GM18858 (cell line): ENCODE data around the gene PTPRJ.

Experiments
- ATAC-seq: cut with Tn5 transposase; IDR thresholded peaks from one replicate; pipeline ENCODE4 v1.9.1; 2021; ENCODE audit not compliant: unreplicated experiment

PTPRJ gene

DNA sequence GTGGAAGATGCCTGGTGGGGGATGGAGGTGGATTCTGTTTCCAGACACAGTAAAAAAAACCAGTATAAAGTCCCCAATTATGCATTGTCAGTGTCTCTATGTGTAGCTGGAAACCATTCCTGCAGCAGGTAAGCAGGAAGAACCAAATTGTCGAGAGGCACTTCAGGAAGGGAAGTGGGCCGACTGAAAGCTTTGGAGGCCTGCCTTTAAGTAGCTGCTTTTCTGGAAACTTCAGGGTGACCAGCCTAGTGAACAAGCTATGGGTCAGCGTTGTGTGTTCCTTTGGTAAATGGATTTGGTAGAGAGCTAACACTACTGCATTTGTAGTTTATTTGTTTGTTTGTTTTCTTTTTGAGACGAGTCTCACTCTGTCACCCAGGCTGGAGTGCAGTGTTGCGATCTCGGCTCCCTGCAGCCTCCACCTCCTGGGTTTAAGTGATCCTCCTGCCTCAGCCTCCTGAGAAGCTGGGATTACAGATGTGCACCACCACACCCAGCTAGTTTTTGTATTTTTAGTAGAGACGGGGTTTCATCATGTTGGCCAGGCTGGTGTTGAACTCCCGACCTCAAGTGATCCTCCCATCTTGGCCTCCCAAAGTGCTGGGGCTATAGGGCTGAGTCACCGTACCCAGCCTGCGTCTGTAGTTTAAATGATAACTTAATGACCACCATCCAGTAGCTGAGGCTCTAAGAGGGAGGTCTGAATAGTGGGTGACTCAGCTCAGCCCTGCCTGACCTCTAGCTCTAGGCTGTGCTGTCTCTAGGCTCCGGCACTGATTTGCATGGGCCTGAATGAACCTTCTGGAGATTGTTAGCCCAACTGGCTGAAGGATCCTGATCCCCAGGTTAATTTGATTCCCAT lies 12.8 kb downstream of the PTPRJ start:
- ATAC-seq: no peak

DNA sequence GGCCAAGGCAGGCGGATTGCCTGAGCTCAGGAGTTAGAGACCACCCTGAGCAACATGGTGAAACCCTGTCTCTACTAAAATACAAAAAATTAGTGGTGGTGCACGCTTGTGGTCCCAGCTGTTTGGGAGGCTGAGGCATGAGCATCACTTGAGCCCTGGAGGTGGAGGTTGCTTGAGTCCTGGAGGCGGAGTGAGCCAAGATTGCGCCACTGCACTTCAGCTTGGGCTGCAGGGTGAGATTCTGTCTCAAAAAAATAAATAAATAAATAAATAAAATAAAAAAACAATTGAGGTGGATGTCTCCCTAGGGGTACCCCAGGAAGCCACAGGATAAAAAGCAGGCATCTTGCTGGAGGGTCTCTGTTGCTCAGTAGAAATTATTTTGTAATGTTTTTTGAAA lies 14.1 kb downstream of the PTPRJ start:
- no peak for ATAC-seq

DNA sequence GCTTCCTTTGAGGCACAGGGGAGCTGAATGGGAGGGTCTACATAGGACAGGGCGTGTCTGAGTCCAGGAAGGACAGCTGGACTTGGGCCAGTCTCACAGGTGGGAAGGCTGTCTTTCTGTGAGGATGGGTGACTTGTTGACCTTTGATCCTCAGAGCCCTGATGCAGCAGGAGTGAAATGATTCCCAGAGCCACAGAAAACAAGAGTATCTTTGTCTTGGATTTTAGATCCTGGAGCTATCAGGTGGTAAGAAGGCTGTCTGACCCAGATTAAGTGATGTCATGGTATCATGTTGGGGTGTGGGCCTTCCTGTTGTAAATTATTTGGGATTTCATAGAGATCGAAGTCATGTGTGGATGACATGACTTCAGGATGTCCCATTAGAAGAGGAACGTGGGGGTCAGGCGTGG lies 15.0 kb downstream of the PTPRJ start:
- no peak for ATAC-seq

DNA sequence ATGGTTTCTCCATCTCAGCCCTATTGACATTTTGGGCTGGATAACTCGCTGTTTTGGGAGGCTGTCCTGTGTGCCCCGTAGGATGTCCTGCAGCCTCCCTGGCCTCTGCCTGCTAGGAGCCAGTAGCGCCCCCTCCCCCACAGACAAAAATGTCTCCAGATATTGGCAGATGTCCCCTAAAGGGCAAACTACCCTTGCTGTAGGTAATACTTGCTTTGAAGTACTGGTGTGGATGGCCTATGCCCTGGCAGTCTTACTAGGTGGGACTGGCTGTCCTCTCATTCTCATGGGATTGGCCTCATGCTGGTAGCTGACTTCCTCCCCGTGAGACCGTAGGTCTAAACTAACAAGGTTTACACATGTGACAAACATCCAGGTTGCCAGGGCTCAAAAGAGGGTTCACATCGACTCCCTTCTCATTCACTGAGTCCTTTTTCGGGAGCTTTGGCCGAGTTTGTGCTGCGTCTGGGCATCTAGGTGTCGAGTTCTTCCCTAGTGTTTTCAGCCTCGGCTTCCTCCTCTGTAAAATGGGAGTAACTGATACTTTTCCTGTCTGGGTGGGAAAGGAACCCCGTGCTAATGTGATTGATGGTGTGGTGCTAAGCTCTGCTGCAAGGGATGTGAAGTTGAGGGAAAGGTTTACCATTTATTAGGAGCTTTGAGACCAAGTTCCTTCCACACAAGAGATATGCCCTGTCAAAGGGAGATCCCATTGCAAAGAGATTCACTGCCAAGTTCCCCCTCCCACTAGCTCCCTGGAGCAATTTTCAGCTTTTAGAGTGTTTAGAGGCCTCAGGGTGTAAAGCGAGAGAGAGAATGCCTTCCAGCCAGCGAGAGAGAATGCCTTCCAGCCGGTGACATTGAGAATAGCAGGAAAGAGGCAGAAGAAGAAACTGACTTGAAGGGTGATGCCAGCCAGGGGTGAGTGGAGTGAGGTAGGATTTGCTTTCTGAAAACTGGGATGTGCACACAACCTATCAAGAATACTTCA lies 17.0 kb downstream of the PTPRJ start:
- no peak for ATAC-seq

DNA sequence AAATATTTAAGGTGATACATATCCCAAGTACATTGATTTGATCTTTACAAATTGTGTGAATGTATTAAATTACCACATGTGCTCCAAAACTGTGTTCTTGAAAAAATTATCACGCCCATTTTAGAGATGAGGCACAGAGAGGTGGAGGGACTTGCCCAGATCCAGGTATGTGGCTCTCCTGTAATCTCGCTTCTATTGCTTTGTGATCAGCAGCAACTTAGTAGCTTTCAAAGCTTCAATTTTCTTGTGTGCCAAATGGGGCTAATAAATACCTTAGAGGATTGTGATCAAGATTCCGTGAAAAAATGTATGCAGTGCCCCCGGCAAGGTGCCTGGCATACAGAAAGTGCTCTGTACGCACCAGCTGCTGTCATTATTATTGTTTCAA lies 18.0 kb downstream of the PTPRJ start:
- no peak for ATAC-seq

DNA sequence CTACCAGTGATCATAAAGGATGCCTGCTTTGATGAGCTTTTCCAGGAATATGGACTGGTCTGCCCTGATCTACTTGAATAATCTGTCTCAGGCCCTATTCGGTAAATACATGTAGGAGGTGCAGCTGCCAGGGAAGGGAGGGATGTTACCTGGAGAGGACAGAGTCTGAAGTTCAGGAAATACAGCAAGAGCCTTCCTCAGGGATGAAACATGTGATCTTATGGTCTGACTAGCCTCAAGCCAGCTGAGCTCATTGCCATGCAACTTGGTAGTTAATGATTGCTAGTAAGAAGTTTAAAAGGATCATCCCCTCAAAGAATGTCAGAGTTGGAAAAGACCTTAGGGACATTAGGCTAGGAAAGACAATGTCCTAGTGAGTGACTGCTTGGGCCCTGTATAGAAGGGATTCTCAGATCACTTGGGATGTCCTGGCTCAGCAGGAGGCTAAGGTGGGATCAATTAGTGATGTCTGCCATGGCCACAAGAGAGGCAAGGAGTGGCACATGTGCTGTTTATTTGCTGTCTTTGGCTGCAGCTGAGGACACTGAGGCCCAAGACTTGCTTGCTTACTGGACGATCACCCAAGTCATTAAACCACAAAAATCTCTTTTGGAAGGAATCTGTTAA lies 18.5 kb downstream of the PTPRJ start:
- no peak for ATAC-seq

DNA sequence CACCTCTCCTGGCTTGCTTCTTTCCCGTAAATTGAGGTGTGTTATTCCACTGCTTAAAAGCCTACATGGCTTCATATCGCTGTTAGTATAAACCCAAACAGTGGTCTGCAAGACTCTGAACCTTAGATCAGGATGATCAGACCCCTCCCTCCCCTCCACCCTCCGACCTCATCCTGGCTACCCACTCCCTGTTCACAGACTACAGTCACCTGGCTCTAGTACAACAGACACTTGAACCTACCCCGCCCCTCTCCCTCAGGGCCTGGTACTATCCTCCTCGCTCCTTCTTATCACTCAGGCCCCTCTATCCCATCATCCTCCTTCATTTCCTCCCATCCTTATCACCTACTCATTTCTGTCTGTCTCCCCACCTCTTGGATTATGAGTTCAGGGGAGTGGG lies 20.1 kb downstream of the PTPRJ start:
- no peak for ATAC-seq

DNA sequence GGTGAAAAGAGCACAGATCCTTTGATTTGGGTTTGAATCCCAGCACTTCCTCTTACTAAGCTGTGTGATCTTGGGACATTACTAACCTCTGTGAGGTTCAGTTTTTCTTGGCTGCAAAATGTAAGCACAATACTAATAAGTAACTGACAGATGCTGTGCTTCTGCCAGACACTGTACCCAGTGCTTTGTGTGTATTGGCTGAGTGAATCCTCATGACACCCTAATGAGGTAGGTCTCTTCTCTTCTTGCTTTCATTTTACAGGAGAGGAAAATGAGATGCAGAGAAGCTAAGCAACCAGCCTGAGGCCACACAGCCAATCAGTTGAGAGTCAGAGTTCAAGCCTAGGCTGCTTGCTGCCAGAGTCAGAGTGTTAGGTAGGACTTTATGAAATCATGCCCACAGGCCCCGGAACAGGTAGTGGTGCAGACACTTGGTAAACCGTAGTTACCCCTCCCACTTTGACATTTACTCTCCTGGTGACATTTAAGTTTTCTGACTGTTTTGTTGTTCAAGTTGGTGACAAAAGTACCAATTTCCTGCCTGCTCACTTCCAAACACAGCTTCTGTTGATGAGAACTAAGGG lies 21.2 kb downstream of the PTPRJ start:
- peak; percentile 59 for ATAC-seq

DNA sequence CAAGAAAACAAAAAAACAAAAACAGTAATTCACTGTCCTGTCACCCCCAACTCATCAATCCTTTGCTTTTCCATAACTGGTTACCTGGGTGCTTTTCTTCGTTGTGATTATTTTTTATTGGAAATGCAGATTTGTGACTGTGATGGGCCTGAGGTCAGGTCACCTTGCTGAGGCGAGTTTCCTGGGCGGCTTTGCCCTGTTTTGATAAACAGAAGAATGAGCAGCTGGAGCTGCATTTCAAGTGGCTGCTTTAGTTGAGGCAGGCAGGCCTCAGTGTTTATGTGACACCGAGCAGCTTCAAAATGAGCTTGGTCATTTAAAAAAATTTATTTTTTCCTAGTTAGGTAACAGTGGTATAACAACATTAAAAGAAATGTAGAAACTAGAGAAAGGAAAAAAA lies 22.2 kb downstream of the PTPRJ start:
- no peak for ATAC-seq

DNA sequence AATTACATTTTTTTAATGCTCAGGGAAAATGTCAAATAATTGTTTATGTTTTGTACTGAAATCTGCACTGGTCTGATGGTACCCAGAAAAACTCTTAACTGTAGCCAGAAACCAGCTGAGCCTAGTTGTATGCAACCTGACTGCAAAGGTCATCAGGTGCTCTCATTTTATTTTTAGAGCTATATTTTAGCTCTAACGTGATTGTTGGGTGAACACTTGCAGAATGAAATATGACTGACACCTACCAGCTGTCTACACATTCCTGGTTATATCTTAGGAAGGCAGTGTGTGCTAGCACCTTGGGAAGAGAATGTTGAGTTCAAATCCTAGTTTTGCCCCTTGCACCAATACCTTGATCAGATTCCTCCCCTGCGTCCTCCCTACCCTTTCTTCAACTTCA lies 23.6 kb downstream of the PTPRJ start:
- no peak for ATAC-seq

DNA sequence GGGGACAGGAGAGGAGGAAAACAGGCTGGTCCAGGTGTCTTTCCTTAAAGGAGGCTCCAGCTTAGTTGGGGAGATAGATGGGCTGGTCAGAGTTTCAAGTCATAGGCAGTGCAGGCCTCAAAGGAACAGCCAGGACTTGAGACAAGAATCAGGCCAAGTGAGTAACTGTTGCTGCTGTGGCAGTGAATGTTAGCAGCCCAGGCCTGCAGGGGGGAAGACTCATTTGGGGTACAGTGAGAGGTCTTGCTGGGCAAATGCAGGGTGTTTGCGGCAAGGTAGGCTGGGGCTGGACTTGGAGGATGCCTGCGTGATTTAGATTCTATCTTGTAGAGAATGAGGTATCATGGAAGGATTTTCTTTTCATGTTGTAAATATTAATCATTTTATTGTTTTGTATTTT lies 24.1 kb downstream of the PTPRJ start:
- no peak for ATAC-seq

DNA sequence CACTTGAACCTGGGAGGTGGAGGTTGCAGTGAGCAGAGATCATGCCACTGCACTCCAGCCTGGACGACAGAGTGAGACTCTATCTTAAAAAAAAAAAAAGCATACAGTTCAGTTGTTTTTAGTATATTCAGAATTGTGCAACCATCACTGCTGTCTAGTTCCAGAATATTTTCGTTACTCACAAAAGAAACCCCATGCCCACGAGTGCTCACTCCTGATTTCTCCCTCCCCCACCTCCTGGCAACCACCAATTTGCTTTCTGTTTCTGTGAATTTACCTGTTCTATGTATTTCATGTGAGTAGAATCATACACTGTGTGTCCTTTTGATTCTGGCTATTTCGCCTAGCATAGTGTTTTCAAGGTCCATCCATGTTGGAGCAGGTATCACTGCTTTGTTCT lies 24.8 kb downstream of the PTPRJ start:
- ATAC-seq: no peak

DNA sequence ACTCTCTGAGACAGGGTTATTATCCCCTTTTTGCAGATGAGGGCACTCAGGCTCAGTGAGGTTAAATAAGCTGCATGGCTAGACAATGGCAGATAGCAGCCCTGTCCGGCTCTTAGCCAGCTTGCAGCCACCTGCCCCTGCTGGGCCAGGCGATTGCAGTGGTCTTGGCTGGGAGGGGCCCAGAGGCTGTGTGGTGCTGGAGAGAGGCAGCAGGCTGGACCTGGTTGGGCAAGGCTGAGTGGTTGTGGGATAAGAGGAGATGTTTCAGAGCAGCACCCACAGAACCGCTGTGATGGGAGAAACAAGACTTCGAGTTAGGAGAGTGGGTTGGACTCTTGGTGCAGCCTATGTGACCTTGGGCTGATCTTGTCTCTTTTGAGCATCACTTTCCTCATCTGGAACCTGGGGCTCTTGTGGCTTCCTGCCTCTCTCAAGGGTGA lies 25.5 kb downstream of the PTPRJ start:
- ATAC-seq: no peak

DNA sequence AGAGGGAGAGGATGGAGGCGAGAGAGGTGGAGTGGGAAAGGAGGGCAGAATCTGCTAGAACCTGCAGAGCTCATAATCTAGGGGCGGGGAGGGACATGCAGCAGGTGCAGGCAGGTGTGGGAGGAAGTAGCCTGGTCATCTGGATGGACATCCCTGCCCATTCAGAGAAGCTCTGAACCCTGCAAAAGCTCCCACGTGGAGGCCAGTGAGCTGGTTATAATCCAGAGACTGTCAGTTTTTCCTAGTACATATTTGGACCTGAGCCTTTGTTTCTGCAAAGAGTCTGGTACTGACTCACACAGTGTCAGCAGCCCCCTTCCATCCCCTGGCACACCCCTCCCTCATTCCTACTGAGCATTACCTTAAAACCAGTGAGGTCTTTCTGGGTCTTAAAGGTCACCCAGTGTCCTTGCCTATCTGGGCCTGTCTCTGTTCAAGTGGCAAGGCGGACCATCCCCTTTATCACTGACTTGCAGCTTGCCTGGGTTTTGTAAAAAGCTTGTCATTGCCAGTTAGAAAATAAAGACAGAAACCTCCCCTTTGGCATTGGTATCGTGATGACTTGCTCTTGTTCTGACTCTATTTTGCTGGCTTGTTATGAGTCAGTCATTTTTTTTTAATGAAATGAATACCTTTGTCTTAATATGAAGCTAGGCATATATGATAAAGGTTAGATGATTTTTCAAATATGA lies 26.1 kb downstream of the PTPRJ start:
- peak; percentile 67 for ATAC-seq

DNA sequence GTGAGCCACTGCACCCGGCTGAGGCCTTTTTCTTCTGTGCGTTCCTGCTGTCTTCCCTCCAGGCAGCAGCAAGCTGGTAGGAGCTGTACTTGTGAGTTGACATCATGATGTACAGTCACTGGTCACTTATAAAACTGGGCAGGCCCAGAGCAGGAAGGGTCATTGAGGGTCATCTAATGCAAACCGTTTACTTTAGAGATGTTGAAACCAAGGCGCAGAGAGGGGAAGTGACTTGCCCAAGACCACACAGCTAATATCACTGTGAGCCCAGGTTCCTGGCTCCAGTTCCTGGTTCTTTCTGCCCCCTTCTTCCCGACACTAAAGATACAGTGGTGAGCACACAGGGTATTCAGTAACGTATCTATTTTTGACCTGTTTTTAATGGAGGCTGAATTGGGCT lies 27.3 kb downstream of the PTPRJ start:
- ATAC-seq: no peak

DNA sequence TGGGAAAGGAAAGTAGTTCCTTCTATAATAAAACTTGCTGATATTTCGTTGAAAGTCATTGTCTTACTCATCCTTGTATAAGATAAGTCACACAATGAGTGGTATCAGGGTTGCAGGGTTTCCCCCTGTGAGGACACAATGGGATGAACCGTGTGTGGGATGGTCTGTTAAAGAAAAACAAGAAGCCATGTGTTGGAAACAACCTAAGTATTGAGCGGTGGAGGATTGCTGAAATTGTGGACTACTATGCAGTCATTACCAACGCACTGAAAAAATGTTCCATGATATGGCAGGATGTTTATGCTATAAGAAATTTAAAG lies 28.6 kb downstream of the PTPRJ start:
- peak; percentile 38 for ATAC-seq

DNA sequence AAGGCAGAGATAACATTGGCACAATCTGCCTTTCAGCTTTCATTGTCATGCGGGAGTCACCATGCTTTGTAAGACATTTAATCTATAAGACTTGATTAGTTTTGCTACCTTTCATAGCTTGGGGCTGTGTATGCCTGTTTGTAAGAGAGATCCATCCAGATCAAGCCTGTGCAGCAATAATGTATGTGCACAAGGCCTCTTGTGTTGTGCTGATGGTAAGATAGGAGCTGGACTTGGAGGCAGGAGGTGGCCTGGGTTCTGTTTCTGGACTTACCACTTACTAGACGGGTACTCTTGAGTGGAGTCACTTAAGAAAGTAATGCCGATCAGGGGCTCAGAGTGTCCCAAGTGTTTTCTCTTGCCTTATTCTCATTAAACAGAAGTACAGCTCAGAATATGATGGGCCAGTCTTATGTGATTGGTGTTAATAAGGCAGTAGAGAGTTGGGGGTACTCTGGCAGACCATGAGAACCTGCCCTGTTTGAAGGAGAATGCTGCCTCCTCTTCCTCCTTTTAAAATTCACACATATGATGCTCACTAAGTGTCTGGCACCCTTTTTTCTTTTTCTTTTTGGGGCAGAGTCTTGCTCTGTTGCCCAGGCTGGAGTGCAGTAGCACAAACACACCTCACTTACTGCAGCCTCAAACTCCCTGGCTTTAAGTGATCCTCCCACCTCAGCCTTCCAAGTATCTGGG lies 30.9 kb downstream of the PTPRJ start:
- no peak for ATAC-seq

DNA sequence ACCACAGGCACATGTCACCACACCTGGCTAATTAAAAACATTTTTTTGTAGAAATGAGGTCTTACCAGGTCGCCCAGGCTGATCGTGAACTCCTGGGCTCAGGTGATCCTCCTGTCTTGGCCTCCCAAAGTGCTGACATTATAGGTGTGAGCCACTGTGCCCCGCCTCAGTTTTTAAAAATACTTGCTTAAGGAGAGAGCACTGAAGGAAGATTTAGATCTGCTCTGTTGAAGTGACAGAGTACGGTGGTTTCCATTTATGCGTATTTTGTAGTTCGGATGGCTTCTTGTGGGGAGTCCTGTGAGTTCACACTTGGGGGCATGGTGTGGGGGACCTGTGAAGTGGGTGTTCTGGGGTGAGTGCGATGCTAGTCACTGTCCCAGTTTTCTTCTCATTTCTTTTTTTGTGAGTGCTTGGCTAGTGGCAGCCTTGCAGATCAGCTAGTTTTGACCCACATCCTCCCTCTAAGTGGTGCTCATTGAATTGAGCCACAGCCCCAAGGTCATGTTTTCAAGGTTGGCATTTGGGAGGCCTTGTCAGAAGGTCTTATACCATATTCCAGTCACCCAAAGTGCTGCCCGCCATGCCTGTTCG lies 31.5 kb downstream of the PTPRJ start:
- ATAC-seq: no peak

DNA sequence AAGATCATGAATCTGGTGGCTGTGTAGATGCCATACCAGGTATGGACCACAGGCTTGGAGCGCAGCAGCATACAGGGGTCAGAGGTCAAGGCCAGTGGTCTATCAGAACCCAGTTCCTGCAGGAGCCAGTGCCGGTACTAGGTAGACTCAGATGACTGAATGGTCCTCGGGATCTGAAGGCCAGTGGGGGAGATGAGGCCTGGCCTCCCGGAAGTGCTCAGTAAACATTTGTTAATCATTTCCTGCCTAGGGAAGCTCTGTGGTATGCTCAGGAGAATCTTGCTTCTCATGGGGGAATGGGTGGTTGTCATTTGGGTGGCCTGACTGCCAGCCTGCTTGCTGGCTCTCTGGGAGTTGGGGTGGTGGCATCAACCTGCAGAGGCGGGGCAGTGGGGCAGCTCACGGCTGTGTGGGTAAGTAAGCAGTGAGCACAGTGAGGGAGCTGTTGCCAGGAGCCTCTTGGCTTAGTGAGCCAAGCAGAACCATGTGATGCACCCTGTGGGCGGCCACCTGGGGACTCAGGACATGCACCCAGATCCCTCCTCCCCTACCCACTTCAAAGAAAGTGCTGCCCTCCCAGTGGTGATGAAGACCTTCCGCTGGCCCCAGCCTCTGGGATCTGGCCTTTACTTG lies 33.0 kb downstream of the PTPRJ start:
- no peak for ATAC-seq
